Liver (tissue), 3 donors: ENCODE measurements around the gene STK33.

Source experiments
- CTCF ChIP-seq: fragments of 150-350 bp; IDR thresholded peaks from 2 replicates; pipeline ENCODE4 v1.5.1; 2017; ENCODE audit warnings: improper control_type of control experiment, low read depth, low read length; ENCODE audit not compliant: missing input control
- GABPA ChIP-seq, 2 donors: IDR thresholded peaks in 1 of 2; conservative IDR thresholded peaks in 1 of 2; 2 replicates each; pipeline ENCODE4 v1.6.1; 2016; ENCODE audit warnings: antibody characterized with exemption in 2 of 2, mild to moderate bottlenecking in 1 of 2, moderate library complexity in 1 of 2
- HNF4G ChIP-seq: IDR thresholded peaks from 2 replicates; pipeline ENCODE4 v1.6.1; 2016; ENCODE audit warnings: antibody characterized with exemption
- JUND ChIP-seq, 2 donors: IDR thresholded peaks; 2 replicates each; pipeline ENCODE4 v1.6.1; 2016; ENCODE audit warnings: antibody characterized with exemption in 2 of 2
- MAX ChIP-seq: IDR thresholded peaks from 2 replicates; pipeline ENCODE4 v1.6.1; 2016; ENCODE audit warnings: antibody characterized with exemption
- RAD21 ChIP-seq, 2 donors: IDR thresholded peaks; 2 replicates each; pipeline ENCODE4 v1.6.1; 2016; ENCODE audit warnings: antibody characterized with exemption in 2 of 2, mild to moderate bottlenecking in 2 of 2
- RXRA ChIP-seq, 2 donors: IDR thresholded peaks; 2 replicates each; pipeline ENCODE4 v1.6.1; 2017 to 2018; ENCODE audit warnings: antibody characterized with exemption in 2 of 2, mild to moderate bottlenecking in 1 of 2
- SP1 ChIP-seq: IDR thresholded peaks from 2 replicates; pipeline ENCODE4 v1.6.1; 2018; ENCODE audit warnings: antibody characterized with exemption, mild to moderate bottlenecking
- YY1 ChIP-seq: IDR thresholded peaks from 2 replicates; pipeline ENCODE4 v1.6.1; 2016; ENCODE audit warnings: antibody characterized with exemption, mild to moderate bottlenecking
- donor health status: healthy.
- donor health status: healthy.

GRCh38 chr11:8639655-8640054 lies 45.6 kb upstream of the STK33 start:
- TF ChIP-seq CTCF (no peak), RAD21 (IDR thresholded peaks at IDR 0.05) (no peak), MAX (no peak), YY1 (no peak), SP1 (no peak), GABPA (IDR thresholded peaks at IDR 0.05 in 1 of 2, conservative IDR thresholded peaks at IDR 0.05 in 1 of 2) (no peak), JUND (IDR thresholded peaks at IDR 0.05) (no peak), RXRA (IDR thresholded peaks at IDR 0.05) (no peak), HNF4G (no peak)
